Adrenal gland (tissue), 5 donors: ENCODE results near the gene ATXN7L1.

Experiments
- POLR2A ChIP-seq, 2 donors: fragments of 450-650 bp; IDR thresholded peaks; one replicate each; pipeline ENCODE4 v1.6.1; 2017; ENCODE audit warnings: antibody characterized with exemption in 2 of 2, mild to moderate bottlenecking in 2 of 2, moderate library complexity in 1 of 2
- TF ChIP-seq, protein P1 (sequence below), 6 experiments: fragments of 450-650 bp in 4 of 6; fragments of 200-600 bp in 2 of 6; sonication (generic) in 1 of 6; IDR thresholded peaks; 1 replicate in 5 of 6; 2 replicates in 1 of 6; pipeline versions ENCODE4 v1.5.1 to v1.8.0; 2016 to 2021; ENCODE audit warnings: antibody characterized with exemption in 6 of 6, mild to moderate bottlenecking in 2 of 6, moderate library complexity in 1 of 6
- donor health status: DM: no; HTN: no; CAD: no.

DNA sequence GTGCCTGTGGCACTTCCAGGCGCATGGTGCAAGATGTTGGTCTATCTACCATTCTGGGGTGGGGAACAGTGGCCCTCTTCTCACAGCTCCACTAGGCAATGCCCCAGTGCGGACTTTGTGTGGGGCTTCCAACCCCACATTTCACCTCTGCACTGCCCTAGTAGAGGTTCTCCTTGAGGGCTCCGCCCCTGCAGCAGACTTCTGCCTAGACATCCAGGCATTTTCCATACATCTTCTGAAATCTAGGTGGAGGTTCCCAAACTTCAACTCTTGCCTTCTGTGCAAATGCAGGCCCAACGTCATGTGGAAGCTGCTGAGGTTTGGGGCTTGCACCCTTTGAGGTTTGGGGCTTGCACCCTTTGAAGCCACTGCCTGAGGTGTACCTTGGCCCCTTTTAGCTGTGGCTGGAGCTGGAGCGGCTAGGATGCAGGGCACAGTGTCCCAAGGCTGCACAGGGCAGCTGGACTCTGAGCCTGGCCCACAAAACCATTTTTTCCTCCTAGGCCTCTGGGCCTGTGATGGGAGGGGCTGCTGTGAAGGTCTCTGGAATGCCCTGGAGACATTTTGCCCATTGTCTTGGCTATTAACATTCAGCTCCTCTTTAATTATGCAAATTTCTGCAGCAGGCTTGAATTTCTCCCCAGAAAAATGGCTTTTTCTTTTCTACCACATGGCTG is 164.5 kb downstream of the ATXN7L1 start:
- TF ChIP-seq POLR2A (IDR thresholded peaks at IDR 0.05) = no peak
- TF ChIP-seq, protein P1, sequence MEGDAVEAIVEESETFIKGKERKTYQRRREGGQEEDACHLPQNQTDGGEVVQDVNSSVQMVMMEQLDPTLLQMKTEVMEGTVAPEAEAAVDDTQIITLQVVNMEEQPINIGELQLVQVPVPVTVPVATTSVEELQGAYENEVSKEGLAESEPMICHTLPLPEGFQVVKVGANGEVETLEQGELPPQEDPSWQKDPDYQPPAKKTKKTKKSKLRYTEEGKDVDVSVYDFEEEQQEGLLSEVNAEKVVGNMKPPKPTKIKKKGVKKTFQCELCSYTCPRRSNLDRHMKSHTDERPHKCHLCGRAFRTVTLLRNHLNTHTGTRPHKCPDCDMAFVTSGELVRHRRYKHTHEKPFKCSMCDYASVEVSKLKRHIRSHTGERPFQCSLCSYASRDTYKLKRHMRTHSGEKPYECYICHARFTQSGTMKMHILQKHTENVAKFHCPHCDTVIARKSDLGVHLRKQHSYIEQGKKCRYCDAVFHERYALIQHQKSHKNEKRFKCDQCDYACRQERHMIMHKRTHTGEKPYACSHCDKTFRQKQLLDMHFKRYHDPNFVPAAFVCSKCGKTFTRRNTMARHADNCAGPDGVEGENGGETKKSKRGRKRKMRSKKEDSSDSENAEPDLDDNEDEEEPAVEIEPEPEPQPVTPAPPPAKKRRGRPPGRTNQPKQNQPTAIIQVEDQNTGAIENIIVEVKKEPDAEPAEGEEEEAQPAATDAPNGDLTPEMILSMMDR (IDR thresholded peaks at IDR 0.05) = no peak
